Heart left ventricle (tissue), 13 donors: Measurements from ENCODE around the gene NCK2.

ENCODE experiments used
- POLR2A ChIP-seq, 2 donors: fragments of 450-650 bp; IDR thresholded peaks; one replicate each; pipeline ENCODE4 v1.6.1; 2017; ENCODE audit warnings: antibody characterized with exemption in 2 of 2, mild to moderate bottlenecking in 2 of 2, moderate library complexity in 2 of 2
- TF ChIP-seq, protein P1 (sequence below), 12 donors: fragments of 200-600 bp; sonication (generic) in 4 of 12; IDR thresholded peaks; one replicate each; pipeline versions ENCODE4 v1.5.0 to v1.8.0; 2018 to 2022; ENCODE audit warnings: antibody characterized with exemption in 12 of 12, mild to moderate bottlenecking in 5 of 12
- donor health status: ischemic (EF 13 %, LVEDD 7.1; RV severe dilation, severe dysfunction).
- donor health status: DM: no; HTN: yes; CAD: no.
- donor health status: DM: no; HTN: no; CAD: no.
- donor health status: ischemic (EF 25% LVEDD 6.9; RV normal size, moderate dysfunction).
- donor health status: ischemic (EF 25% LVEDD 5.7; RV mildly dilated, moderate dysfunction).
- donor health status: ischemic (EF 35%, LVEDD 5.7; RV mildly dilated, moderate dysfunction).
- donor health status: nonischemic (EF 11% LVEDD 7.7; RV severe dilation, severe dysfunction).
- donor health status: DM: yes; HTN: yes; CAD: no.
- donor health status: PGD.
- donor health status: ischemic (EF 29% LVEDD 5.4; RV normal size, mild dysfunction).
- donor health status: nonischemic (EF 23%, LVEDD 6.1; RV moderate dilation, normal function).

DNA sequence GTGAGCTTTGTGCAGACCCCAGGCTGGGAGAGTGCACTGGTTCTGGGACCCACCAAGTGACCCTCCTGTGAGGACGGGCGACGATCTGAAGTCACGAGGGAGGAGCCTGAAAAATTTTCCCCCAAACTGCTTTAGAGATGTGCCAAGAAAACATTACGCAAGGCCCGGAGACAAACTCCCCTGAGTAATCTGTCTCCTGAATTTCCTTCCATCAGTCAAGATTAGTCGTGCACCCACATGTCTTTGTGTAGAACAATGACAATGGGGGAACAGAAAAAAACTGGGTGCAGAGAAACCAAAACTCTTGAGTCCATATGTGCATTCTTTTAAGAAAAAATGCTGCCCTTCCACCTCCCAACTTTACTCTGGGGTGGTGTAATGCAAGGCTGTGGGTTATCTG is 12.6 kb upstream of the NCK2 start:
- no peak for TF ChIP-seq POLR2A (IDR thresholded peaks at IDR 0.05)
- TF ChIP-seq, protein P1, sequence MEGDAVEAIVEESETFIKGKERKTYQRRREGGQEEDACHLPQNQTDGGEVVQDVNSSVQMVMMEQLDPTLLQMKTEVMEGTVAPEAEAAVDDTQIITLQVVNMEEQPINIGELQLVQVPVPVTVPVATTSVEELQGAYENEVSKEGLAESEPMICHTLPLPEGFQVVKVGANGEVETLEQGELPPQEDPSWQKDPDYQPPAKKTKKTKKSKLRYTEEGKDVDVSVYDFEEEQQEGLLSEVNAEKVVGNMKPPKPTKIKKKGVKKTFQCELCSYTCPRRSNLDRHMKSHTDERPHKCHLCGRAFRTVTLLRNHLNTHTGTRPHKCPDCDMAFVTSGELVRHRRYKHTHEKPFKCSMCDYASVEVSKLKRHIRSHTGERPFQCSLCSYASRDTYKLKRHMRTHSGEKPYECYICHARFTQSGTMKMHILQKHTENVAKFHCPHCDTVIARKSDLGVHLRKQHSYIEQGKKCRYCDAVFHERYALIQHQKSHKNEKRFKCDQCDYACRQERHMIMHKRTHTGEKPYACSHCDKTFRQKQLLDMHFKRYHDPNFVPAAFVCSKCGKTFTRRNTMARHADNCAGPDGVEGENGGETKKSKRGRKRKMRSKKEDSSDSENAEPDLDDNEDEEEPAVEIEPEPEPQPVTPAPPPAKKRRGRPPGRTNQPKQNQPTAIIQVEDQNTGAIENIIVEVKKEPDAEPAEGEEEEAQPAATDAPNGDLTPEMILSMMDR (IDR thresholded peaks at IDR 0.05) = no peak
